Neural cell (in vitro differentiated cells): Measurements from ENCODE around the gene PEX6.
"Not testable (repeated sequence)": the region's sequence is repeated elsewhere in the genome, so short reads cannot be mapped to it uniquely, and the experiment has no call there.

Experiments used
- EP300 ChIP-seq: fragments of 450-650 bp; conservative IDR thresholded peaks from 2 replicates; pipeline ENCODE4 v1.6.1; 2014; ENCODE audit warnings: antibody characterized with exemption, mild to moderate bottlenecking, moderate library complexity; ENCODE audit not compliant: poor library complexity, severe bottlenecking
- EZH2 ChIP-seq: fragments of 200-600, 300-800 bp; shearing (Covaris generic), sonication (generic); IDR thresholded peaks from 2 replicates; pipeline ENCODE4 v1.6.1; 2014; ENCODE audit warnings: antibody characterized with exemption, low read length, borderline replicate concordance, mild to moderate bottlenecking; ENCODE audit not compliant: insufficient read depth, poor library complexity, severe bottlenecking
- POLR2AphosphoS5 ChIP-seq: IDR thresholded peaks from 2 replicates; pipeline ENCODE4 v1.6.1; 2012
- SMC3 ChIP-seq: fragments of 450-650 bp; conservative IDR thresholded peaks from 2 replicates; pipeline ENCODE4 v1.6.1; 2014; ENCODE audit warnings: antibody characterized with exemption, mild to moderate bottlenecking, moderate library complexity; ENCODE audit not compliant: poor library complexity
- TAF1 ChIP-seq: IDR thresholded peaks from 2 replicates; pipeline ENCODE4 v1.6.1; 2012; ENCODE audit warnings: low read depth
- TF ChIP-seq, protein P1 (sequence below): fragments of 450-650 bp; IDR thresholded peaks from 2 replicates; pipeline ENCODE4 v1.5.1; 2014; ENCODE audit warnings: antibody characterized with exemption, mild to moderate bottlenecking, moderate library complexity; ENCODE audit not compliant: poor library complexity, severe bottlenecking

DNA sequence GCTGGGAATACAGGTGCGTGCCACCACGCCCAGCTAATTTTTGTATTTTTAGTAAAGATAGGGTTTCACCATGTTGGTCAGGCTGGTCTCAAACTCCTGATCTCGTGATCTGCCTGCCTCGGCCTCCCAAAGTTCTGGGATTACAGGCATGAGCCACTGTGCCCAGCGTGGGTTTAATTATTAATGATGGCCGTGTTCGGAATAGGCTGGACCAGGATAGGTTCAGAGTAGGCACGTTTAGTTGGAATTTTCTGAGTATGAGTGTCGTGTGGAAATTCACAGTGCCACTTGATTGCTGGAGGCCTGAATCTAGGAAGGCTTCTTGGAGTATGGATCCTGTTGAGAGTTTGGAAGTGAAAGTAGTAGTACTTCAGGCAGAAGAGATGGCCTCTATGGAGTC, 19.2 kb upstream of the PEX6 start:
- TF ChIP-seq, protein P1, sequence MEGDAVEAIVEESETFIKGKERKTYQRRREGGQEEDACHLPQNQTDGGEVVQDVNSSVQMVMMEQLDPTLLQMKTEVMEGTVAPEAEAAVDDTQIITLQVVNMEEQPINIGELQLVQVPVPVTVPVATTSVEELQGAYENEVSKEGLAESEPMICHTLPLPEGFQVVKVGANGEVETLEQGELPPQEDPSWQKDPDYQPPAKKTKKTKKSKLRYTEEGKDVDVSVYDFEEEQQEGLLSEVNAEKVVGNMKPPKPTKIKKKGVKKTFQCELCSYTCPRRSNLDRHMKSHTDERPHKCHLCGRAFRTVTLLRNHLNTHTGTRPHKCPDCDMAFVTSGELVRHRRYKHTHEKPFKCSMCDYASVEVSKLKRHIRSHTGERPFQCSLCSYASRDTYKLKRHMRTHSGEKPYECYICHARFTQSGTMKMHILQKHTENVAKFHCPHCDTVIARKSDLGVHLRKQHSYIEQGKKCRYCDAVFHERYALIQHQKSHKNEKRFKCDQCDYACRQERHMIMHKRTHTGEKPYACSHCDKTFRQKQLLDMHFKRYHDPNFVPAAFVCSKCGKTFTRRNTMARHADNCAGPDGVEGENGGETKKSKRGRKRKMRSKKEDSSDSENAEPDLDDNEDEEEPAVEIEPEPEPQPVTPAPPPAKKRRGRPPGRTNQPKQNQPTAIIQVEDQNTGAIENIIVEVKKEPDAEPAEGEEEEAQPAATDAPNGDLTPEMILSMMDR = not testable (repeated sequence)
- TF ChIP-seq EP300, POLR2AphosphoS5, EZH2, SMC3, TAF1: not testable (repeated sequence)
